B cell (primary cell): ENCODE results near the gene SCUBE1.

Experiments
- CTCF ChIP-seq: fragments of 200-600 bp; IDR thresholded peaks from one replicate; pipeline ENCODE4 v1.8.0; 2022; ENCODE audit warnings: antibody characterized with exemption, mild to moderate bottlenecking
- EZH2 ChIP-seq: IDR thresholded peaks from 2 replicates; pipeline ENCODE4 v1.6.1; 2012; ENCODE audit warnings: borderline replicate concordance, low read depth, mild to moderate bottlenecking, moderate library complexity, low read length; ENCODE audit not compliant: insufficient read depth, poor library complexity, severe bottlenecking

GRCh38 chr22:43152003-43152356 is 191.2 kb downstream of the SCUBE1 start:
- TF ChIP-seq CTCF (no peak), EZH2 (no peak)
